H1 (cell line): Measurements from ENCODE around the gene GPC6. TPM values are rescaled to one million over a fixed set of nuclear protein-coding genes. Genes with fewer than 3 reads are reported as not detected.
A peak's percentile ranks its signal among the peaks of the same experiment; 100 is the strongest.

Experiments
- ASH2L ChIP-seq: fragments of 200-600, 300-600 bp; sonication (generic); IDR thresholded peaks from one replicate; pipeline ENCODE4 v1.7.1; 2017; ENCODE audit warnings: low read length
- ATF3 ChIP-seq: IDR thresholded peaks from 2 replicates; pipeline ENCODE4 v1.6.1; 2011; ENCODE audit warnings: low read depth, mild to moderate bottlenecking, low read length; ENCODE audit not compliant: insufficient read depth
- BACH1 ChIP-seq: IDR thresholded peaks from 2 replicates; pipeline ENCODE4 v1.6.1; 2012; ENCODE audit warnings: low read length, improper control_type of control experiment
- BCL11A ChIP-seq, 2 experiments: IDR thresholded peaks; one replicate each; pipeline ENCODE4 v1.6.1; 2011; ENCODE audit warnings: low read depth in 2 of 2, low read length in 2 of 2, mild to moderate bottlenecking in 2 of 2
- BRCA1 ChIP-seq: IDR thresholded peaks from 2 replicates; pipeline ENCODE4 v1.6.1; 2012; ENCODE audit warnings: low read depth, low read length, improper control_type of control experiment
- CHD1 ChIP-seq: IDR thresholded peaks from 2 replicates; pipeline ENCODE4 v1.6.1; 2012; ENCODE audit warnings: low read depth, low read length, improper control_type of control experiment
- CHD2 ChIP-seq: IDR thresholded peaks from 2 replicates; pipeline ENCODE4 v1.6.1; 2012; ENCODE audit warnings: low read length, improper control_type of control experiment
- CTBP2 ChIP-seq: IDR thresholded peaks from 2 replicates; pipeline ENCODE4 v1.7.0; 2011; ENCODE audit warnings: borderline replicate concordance, mild to moderate bottlenecking, moderate library complexity, mixed read lengths, low read length; ENCODE audit not compliant: insufficient read depth, insufficient read length
- FOSL1 ChIP-seq: IDR thresholded peaks from 2 replicates; pipeline ENCODE4 v1.6.1; 2011; ENCODE audit warnings: mild to moderate bottlenecking, low read depth, low read length, moderate library complexity; ENCODE audit not compliant: insufficient read depth
- HDAC2 ChIP-seq, 2 experiments: fragments of 300-600 bp in 1 of 2; sonication (generic) in 1 of 2; IDR thresholded peaks; 2 replicates each; pipeline ENCODE4 v1.6.1; 2011 to 2012; ENCODE audit warnings: low read depth in 2 of 2, low read length in 2 of 2, mild to moderate bottlenecking in 2 of 2, moderate library complexity in 2 of 2, borderline replicate concordance in 1 of 2, inconsistent platforms in 1 of 2
- JUN ChIP-seq: IDR thresholded peaks from 2 replicates; pipeline ENCODE4 v1.6.1; 2011; ENCODE audit warnings: low read depth, mild to moderate bottlenecking, improper control_type of control experiment, low read length
- KDM5A ChIP-seq: fragments of 200-600 bp; IDR thresholded peaks from 2 replicates; pipeline ENCODE4 v1.7.1; 2012; ENCODE audit warnings: mild to moderate bottlenecking, low read length, inconsistent platforms, mixed read lengths
- POLR2AphosphoS5 ChIP-seq: IDR thresholded peaks from 2 replicates; pipeline ENCODE4 v1.6.1; 2011; ENCODE audit warnings: low read depth, low read length
- RFX5 ChIP-seq: IDR thresholded peaks from 2 replicates; pipeline ENCODE4 v1.6.1; 2011; ENCODE audit warnings: low read depth, low read length, improper control_type of control experiment, borderline replicate concordance
- SAP30 ChIP-seq: fragments of 300-600 bp; sonication (generic); IDR thresholded peaks from 2 replicates; pipeline ENCODE4 v1.7.1; 2012; ENCODE audit warnings: low read length, moderate library complexity, mild to moderate bottlenecking, inconsistent platforms; ENCODE audit not compliant: insufficient read depth, insufficient replicate concordance
- SIRT6 ChIP-seq: IDR thresholded peaks from one replicate; pipeline ENCODE4 v1.7.1; 2012; ENCODE audit warnings: low read length, inconsistent platforms
- SIX5 ChIP-seq: IDR thresholded peaks from 2 replicates; pipeline ENCODE4 v1.6.1; 2011; ENCODE audit warnings: mild to moderate bottlenecking, low read depth, low read length
- TBP ChIP-seq: IDR thresholded peaks from 2 replicates; pipeline ENCODE4 v1.6.1; 2011; ENCODE audit warnings: low read depth, low read length, improper control_type of control experiment
- TCF12 ChIP-seq: IDR thresholded peaks from 2 replicates; pipeline ENCODE4 v1.6.1; 2011; ENCODE audit warnings: low read depth, mild to moderate bottlenecking, low read length
- ZNF274 ChIP-seq: IDR thresholded peaks from 2 replicates; pipeline ENCODE4 v1.7.0; 2012; ENCODE audit warnings: low read length, borderline replicate concordance; ENCODE audit errors: extremely low read depth
- polyA plus RNA-seq, 7 experiments: library from polyadenylated mRNA; depleted of rRNA in 3 of 7; stranded (reverse) in 5 of 7; unstranded in 2 of 7; fragments of >200 nt in 5 of 7; fragments of 200-250 nt in 2 of 7; gene quantifications; 1 replicate in 5 of 7; 2 replicates in 1 of 7; 4 replicates in 1 of 7; pipeline versions ENCODE4 v1.2.1 to v1.2.3, GENCODE V29; 2011 to 2013; ENCODE audit warnings: missing spikeins in 2 of 7, mixed read lengths in 2 of 7
- total RNA-seq: library from RNA; stranded (reverse); fragmentation: NEBNext Ultra II Directional; extraction: Animal tissue kit (Norgen Biotek cat#: 25700); gene quantifications from 2 replicates; pipeline ENCODE4 v1.2.1, GENCODE V29; 2021
- TF ChIP-seq, protein P1 (sequence below), 3 experiments: IDR thresholded peaks; 1 replicate in 2 of 3; 2 replicates in 1 of 3; pipeline versions ENCODE4 v1.5.1 to v1.6.1; 2011; ENCODE audit warnings: low read length in 3 of 3, mild to moderate bottlenecking in 3 of 3, inconsistent platforms in 2 of 3, low read depth in 1 of 3, moderate library complexity in 1 of 3; ENCODE audit not compliant: insufficient read depth in 1 of 3; ENCODE audit errors: control extremely low read depth in 1 of 3

GPC6 gene
- total and polyA plus RNA-seq, 2 of the 8 experiments (the other 6 are each of a cell fraction or from before 2014, with no cell fraction given): 5.4 to 12.0 TPM

- TF ChIP-seq, protein P1, sequence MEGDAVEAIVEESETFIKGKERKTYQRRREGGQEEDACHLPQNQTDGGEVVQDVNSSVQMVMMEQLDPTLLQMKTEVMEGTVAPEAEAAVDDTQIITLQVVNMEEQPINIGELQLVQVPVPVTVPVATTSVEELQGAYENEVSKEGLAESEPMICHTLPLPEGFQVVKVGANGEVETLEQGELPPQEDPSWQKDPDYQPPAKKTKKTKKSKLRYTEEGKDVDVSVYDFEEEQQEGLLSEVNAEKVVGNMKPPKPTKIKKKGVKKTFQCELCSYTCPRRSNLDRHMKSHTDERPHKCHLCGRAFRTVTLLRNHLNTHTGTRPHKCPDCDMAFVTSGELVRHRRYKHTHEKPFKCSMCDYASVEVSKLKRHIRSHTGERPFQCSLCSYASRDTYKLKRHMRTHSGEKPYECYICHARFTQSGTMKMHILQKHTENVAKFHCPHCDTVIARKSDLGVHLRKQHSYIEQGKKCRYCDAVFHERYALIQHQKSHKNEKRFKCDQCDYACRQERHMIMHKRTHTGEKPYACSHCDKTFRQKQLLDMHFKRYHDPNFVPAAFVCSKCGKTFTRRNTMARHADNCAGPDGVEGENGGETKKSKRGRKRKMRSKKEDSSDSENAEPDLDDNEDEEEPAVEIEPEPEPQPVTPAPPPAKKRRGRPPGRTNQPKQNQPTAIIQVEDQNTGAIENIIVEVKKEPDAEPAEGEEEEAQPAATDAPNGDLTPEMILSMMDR (IDR thresholded peaks at IDR 0.05; ENCODE audit: control extremely low read depth in 1 of 3, insufficient read depth in 1 of 3, low read depth in 1 of 3, low read length in 3 of 3): no peak
- TF ChIP-seq ATF3 (peak; percentile 81), SAP30 (no peak), HDAC2 (IDR thresholded peaks at IDR 0.05; ENCODE audit: borderline replicate concordance in 1 of 2, low read depth in 2 of 2, low read length in 2 of 2) (no peak), CHD1 (no peak), SIX5 (no peak), BACH1 (no peak), CTBP2 (no peak), TBP (no peak), ASH2L (no peak), BRCA1 (no peak), FOSL1 (no peak), RFX5 (no peak), JUN (no peak), CHD2 (no peak), ZNF274 (no peak), POLR2AphosphoS5 (no peak), BCL11A (IDR thresholded peaks at IDR 0.05; ENCODE audit: low read depth in 2 of 2, low read length in 2 of 2) (no peak), SIRT6 (no peak), KDM5A (no peak), TCF12 (no peak)
These were observed 1206.7 kb downstream of the GPC6 start (continued) for GRCh38 chr13:94433055-94433961.
